Thyroid gland (tissue), 4 donors: ENCODE data around the gene RAB32. TPM values are rescaled to one million over a fixed set of nuclear protein-coding genes. Genes with fewer than 3 reads are reported as not detected.

Source experiments
- DNase-seq, 2 donors: peaks; one replicate each; pipeline ENCODE4 v3.0.0-alpha.2; 2019
- H3K27ac ChIP-seq, 3 donors: fragments of 200-600 bp; sonication (generic); 1 replicate in 2 of 3; 2 replicates in 1 of 3; pipeline ENCODE4 v1.5.1; 2016 to 2019; ENCODE audit warnings: mild to moderate bottlenecking in 1 of 3, moderate library complexity in 1 of 3
- H3K27me3 ChIP-seq: fragments of 200-600 bp; sonication (generic); one replicate; pipeline ENCODE4 v1.5.1; 2019
- H3K36me3 ChIP-seq, 2 donors: fragments of 200-600 bp; sonication (generic); one replicate each; pipeline ENCODE4 v1.5.1; 2016 to 2019
- H3K4me1 ChIP-seq, 2 donors: fragments of 200-600 bp; sonication (generic); one replicate each; pipeline ENCODE4 v1.5.1; 2017 to 2019
- H3K4me3 ChIP-seq, 3 donors: fragments of 200-600 bp; sonication (generic); replicated peaks in 1 of 3; 1 replicate in 2 of 3; 2 replicates in 1 of 3; pipeline ENCODE4 v1.5.1; 2016; ENCODE audit warnings: mild to moderate bottlenecking in 1 of 3
- H3K9me3 ChIP-seq: fragments of 200-600 bp; sonication (generic); one replicate; pipeline ENCODE4 v1.5.1; 2017
- POLR2A ChIP-seq, 2 donors: fragments of 450-650 bp; IDR thresholded peaks; one replicate each; pipeline ENCODE4 v1.6.1; 2017; ENCODE audit warnings: antibody characterized with exemption in 2 of 2, mild to moderate bottlenecking in 2 of 2, moderate library complexity in 1 of 2
- WGBS, 2 donors: methylation state at CpG; one replicate each; pipeline ENCODE4 v1.1.5; 2017; 5-methylcytosine and 5-hydroxymethylcytosine counted together
- intact Hi-C: fragments of 100-400 bp; cut with DNase I; formaldehyde crosslinking; loops from one replicate; pipeline ENCODE4 v1.15.1; 2023
- total RNA-seq, 4 donors: library from RNA; depleted of rRNA; stranded (reverse); fragments of >200 nt; gene quantifications; one replicate each; pipeline ENCODE4 v1.2.3, GENCODE V29; 2016
- TF ChIP-seq, protein P1 (sequence below), 6 experiments: fragments of 200-600 bp in 3 of 6; fragments of 450-650 bp in 3 of 6; sonication (generic) in 3 of 6; IDR thresholded peaks; one replicate each; pipeline ENCODE4 v1.5.1; 2016 to 2019; ENCODE audit warnings: antibody characterized with exemption in 6 of 6, mild to moderate bottlenecking in 2 of 6, inconsistent platforms in 1 of 6, moderate library complexity in 1 of 6

RAB32 gene
- total RNA-seq, 4 donors from 2014 or later = 8.6 to 23.8 (median 18.3) TPM

DNA sequence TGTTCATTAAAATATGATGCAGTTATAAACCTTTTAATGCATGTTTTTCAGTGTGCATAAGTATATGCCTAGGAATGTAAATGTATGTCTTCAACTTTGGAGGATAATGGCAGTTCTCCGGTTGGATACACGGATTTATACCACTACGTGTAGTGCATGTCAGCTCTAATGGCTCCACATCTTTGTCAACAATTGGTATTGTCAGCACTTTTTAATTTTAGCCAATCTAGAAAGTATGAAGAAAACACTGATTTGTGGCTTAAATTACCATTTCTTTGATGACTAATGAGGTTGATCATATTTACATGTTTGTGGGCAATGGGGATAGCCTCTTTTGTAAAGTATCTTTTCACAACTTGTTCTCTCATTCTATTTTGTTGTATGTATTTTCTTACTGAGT, 10.9 kb upstream of the RAB32 start:
- intact Hi-C loops = no loop called here
- DNase-seq = no peak
- TF ChIP-seq POLR2A (IDR thresholded peaks at IDR 0.05) = no peak
- TF ChIP-seq, protein P1, sequence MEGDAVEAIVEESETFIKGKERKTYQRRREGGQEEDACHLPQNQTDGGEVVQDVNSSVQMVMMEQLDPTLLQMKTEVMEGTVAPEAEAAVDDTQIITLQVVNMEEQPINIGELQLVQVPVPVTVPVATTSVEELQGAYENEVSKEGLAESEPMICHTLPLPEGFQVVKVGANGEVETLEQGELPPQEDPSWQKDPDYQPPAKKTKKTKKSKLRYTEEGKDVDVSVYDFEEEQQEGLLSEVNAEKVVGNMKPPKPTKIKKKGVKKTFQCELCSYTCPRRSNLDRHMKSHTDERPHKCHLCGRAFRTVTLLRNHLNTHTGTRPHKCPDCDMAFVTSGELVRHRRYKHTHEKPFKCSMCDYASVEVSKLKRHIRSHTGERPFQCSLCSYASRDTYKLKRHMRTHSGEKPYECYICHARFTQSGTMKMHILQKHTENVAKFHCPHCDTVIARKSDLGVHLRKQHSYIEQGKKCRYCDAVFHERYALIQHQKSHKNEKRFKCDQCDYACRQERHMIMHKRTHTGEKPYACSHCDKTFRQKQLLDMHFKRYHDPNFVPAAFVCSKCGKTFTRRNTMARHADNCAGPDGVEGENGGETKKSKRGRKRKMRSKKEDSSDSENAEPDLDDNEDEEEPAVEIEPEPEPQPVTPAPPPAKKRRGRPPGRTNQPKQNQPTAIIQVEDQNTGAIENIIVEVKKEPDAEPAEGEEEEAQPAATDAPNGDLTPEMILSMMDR (IDR thresholded peaks at IDR 0.05) = no peak

DNA sequence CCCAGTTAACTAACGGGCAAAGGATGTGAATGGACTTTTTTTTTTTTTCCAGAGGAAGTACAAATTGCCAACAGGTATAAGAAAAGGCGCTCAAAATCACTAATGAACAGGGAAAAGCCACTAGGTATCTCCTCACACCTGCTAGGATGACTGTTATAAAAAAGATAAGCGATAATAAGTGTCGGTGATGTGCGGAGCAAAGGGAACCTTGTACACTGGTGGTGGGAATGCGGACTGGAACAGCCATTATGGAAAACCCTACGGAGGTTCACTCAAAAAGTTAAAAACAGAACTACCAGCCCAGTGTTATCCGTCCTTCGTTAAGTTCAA, 787 bp upstream of the RAB32 start:
- 74 to 78% methylated on average over 9 of the region's 9 CpGs for WGBS, 2 donors
- no peaks in the 10 kb centered on the region for H3K9me3 ChIP-seq
- H3K4me3 ChIP-seq = peak overlapping the region; percentile 47 to 67 (median 63)
- intact Hi-C loops = no loop called here
- H3K27me3 ChIP-seq = no peaks in the 10 kb centered on the region
- peaks cover 4 to 12% of the 10 kb centered on the region in 2 donors for H3K4me1 ChIP-seq
- TF ChIP-seq POLR2A (IDR thresholded peaks at IDR 0.05) = no peak
- TF ChIP-seq, protein P1 (IDR thresholded peaks at IDR 0.05) = no peak
- peak overlapping the region; percentile 83 to 94 (median 91) for H3K27ac ChIP-seq
- H3K36me3 ChIP-seq = no peaks in the 10 kb centered on the region
- no peak for DNase-seq

More for the DNA sequence above, 10.9 kb upstream of the RAB32 start:
- no peak overlapping the region for H3K4me3 ChIP-seq
- no peaks in the 10 kb centered on the region for H3K27me3 ChIP-seq
- no peaks in the 10 kb centered on the region for H3K9me3 ChIP-seq
- no peaks in the 10 kb centered on the region for H3K36me3 ChIP-seq
- no peaks in the 10 kb centered on the region for H3K4me1 ChIP-seq
- WGBS, 2 donors = 97 to 98% methylated on average over 3 of the region's 3 CpGs
- H3K27ac ChIP-seq = no peak overlapping the region

DNA sequence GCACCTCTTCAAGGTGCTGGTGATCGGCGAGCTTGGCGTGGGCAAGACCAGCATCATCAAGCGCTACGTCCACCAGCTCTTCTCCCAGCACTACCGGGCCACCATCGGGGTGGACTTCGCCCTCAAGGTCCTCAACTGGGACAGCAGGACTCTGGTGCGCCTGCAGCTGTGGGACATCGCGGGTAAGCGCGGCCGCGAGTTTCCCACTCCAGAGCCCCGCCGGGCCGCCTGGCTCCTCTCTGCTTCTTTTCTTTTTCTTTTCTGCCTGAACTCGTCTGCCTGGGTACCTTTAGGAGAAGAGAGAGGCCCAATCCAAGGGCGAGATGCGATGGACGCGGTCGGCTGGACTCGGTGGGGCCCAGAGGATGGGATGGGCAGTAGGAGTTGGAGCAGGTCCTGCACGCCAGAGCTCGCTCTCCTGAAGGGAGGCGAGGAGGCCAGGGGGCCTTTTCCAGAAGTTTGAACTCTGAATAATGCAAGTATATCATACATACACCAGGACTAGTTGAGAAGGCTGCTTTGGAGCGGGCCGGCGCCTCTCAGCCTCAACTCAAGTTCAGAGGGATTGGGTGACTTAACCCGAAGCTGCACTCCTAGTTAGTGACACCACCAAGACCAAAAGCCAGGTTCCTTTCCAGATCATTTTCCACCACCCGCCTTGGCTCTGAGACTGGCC, 445 bp downstream of the RAB32 start:
- peak in 1 of 2 donors; percentile 48 for DNase-seq
- H3K4me3 ChIP-seq = peak overlapping the region; percentile 6 to 67 (median 38)
- no peaks in the 10 kb centered on the region for H3K36me3 ChIP-seq
- intact Hi-C loops = no loop called here
- H3K9me3 ChIP-seq = no peaks in the 10 kb centered on the region
- no peaks in the 10 kb centered on the region for H3K27me3 ChIP-seq
- H3K4me1 ChIP-seq = peaks cover 4 to 12% of the 10 kb centered on the region in 2 donors
- WGBS, 2 donors = 4 to 6% methylated on average over 21 to 30 of the region's 33 CpGs
- TF ChIP-seq, protein P1 (IDR thresholded peaks at IDR 0.05) = no peak
- TF ChIP-seq POLR2A (IDR thresholded peaks at IDR 0.05) = no peak
- peak overlapping the region; percentile 55 to 97 (median 90) for H3K27ac ChIP-seq

DNA sequence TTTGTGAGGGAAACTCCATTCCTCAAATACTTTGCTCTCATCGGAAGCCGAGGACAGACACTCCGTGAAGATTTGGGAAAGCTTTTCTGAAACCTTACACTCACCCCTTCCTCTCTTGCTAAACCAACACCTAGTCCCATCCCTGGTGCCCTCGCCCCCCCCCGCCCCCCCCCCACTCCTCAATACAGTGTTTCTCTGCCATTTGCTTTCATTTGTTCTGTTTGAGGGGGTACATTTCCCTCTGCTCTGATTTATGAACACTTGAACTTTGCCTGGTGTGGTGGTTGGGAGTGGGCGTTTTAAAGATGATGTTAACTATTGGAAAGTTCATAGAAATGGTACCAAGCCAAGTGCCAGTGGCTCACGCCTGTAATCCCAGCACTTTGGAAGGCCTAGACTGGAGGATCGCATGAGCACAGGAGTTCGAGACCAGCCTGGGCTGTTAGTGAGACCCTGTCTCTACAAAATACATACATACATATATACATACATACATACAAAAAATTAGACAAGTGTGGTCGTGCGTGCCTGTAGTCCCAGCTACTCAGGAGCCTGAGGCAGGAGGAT, 1.1 kb downstream of the RAB32 start:
- DNase-seq = no peak
- H3K4me1 ChIP-seq = peaks cover 4 to 12% of the 10 kb centered on the region in 2 donors
- H3K36me3 ChIP-seq = no peaks in the 10 kb centered on the region
- no peaks in the 10 kb centered on the region for H3K9me3 ChIP-seq
- H3K27me3 ChIP-seq = no peaks in the 10 kb centered on the region
- TF ChIP-seq POLR2A (IDR thresholded peaks at IDR 0.05) = no peak
- TF ChIP-seq, protein P1 (IDR thresholded peaks at IDR 0.05) = no peak
- H3K27ac ChIP-seq = peak overlapping the region in 2 of 3 donors; percentile 90 to 97
- intact Hi-C loops = no loop called here
- WGBS, 2 donors = 56 to 58% methylated on average over 9 to 11 of the region's 11 CpGs
- peak overlapping the region in 2 of 3 donors; percentile 38 to 67 for H3K4me3 ChIP-seq

DNA sequence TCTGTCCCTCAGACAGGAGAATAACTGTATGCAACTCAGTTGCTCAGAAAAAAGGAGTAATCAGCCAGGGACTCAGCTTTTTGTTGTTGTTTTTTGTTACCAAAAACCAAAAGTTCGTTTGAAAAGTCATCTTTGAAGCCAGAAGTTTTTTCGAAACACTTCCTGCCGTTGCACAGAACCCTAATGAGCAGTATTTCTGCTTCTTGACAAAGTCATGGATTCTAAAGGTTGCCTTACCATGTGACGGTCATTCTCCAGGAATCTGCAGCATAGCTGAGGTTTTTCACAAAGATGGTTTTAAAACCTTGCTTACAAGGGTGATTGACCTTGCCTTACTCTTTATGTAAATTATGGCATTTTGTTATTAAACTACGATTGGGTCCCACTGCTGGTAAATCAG, 1.9 kb downstream of the RAB32 start:
- Histone ChIP-seq H3K27ac (peak overlapping the region in 1 of 3 donors; percentile 38), H3K27me3 (no peaks in the 10 kb centered on the region), H3K9me3 (no peaks in the 10 kb centered on the region), H3K4me1 (peaks cover 4 to 12% of the 10 kb centered on the region in 2 donors), H3K36me3 (no peaks in the 10 kb centered on the region), H3K4me3 (peak overlapping the region in 1 of 3 donors; percentile 2)
- 61 to 67% methylated on average over 5 of the region's 5 CpGs for WGBS, 2 donors
- no peak for DNase-seq
- intact Hi-C loops = no loop called here
- TF ChIP-seq POLR2A (IDR thresholded peaks at IDR 0.05) = no peak
- TF ChIP-seq, protein P1 (IDR thresholded peaks at IDR 0.05) = no peak
